LNCaP clone FGC (cell line): ENCODE results near the gene BOC.

Experiments used
- DNase-seq: peaks from one replicate; pipeline ENCODE4 v3.0.0-alpha.2; 2011; ENCODE audit warnings: low read depth
- H3K4me3 ChIP-seq: 2 replicates; pipeline ENCODE4 v1.5.1; 2011; ENCODE audit warnings: mild to moderate bottlenecking, low read depth, low read length, control low read depth
- CTCF ChIP-seq: IDR thresholded peaks from 2 replicates; pipeline ENCODE4 v1.5.1; 2012; ENCODE audit warnings: mild to moderate bottlenecking; ENCODE audit not compliant: control insufficient read depth, insufficient read depth; ENCODE audit errors: extremely low read depth

Gene BOC

DNA sequence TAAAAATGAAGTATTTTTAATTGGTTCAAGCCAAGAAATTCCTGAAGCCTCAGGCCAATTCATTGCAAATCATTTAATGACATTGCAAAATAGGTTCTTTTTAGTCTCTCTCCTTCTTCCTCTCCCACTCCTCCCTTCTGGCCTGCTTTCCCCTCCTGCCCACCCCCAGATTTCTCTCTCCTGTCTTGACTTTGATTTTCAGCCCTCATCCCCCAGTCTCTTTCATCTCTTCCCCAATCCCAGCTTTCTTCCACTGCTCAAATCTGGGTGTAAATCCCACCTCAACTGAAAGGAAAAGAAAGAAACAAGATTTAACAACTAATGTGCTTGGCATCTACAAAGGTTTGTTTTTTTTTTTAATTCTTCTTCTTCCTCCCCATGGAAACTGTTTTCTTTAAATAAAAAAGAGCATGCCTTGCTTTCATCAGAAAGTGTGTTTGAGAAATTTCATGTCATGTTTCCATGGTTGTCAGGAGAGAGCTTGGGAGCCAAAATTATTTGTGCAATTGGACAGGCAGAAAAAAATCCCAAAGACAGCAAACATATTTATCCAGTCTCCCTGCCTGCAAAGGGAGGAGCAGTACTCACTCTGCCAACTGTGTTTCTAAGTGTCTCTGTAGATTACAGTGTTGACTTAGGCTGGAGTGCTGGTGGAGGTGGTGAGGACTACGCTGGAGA is 50.4 kb downstream of the BOC start:
- DNase-seq, result peak; percentile 60
- H3K4me3 ChIP-seq, result no peak overlapping the region
- TF ChIP-seq CTCF, result no peak

GRCh38 chr3:113262304-113262665 is 50.9 kb downstream of the BOC start:
- DNase-seq, result no peak
- no peak overlapping the region for H3K4me3 ChIP-seq
- TF ChIP-seq CTCF, result no peak

- DNase-seq, result no peak
- no peak for TF ChIP-seq CTCF
- H3K4me3 ChIP-seq, result no peak overlapping the region
These were observed 51.7 kb downstream of the BOC start for GRCh38 chr3:113263020-113263419.

DNA sequence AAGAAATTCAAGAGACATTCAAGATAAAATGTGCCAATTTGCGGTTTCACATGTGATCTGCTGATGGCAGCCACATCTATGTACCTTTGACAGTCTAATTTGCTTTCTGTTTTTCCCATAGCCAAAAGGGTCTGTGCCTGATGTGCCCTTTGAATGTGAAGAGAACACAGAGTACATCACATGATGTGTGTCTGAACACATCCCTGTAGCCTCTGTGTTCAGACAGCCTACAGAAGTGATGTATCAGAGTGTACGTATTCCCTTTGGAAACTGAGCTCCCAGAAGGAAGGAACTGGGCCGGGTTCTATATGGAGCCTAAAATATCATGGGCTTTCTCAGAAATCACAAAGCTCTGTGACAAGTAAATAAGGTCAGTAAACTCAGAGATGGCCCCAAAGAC is 52.4 kb downstream of the BOC start:
- no peak for TF ChIP-seq CTCF
- DNase-seq, result no peak
- no peak overlapping the region for H3K4me3 ChIP-seq

- H3K4me3 ChIP-seq, result no peak overlapping the region
- no peak for TF ChIP-seq CTCF
- DNase-seq, result no peak
These were observed 53.1 kb downstream of the BOC start for GRCh38 chr3:113264283-113265131.

- DNase-seq, result no peak
- no peak overlapping the region for H3K4me3 ChIP-seq
- TF ChIP-seq CTCF, result no peak
These were observed 53.9 kb downstream of the BOC start for GRCh38 chr3:113265231-113265630.
